Adrenal gland (tissue), 5 donors: ENCODE measurements around the gene MDM1.

Source experiments
- POLR2A ChIP-seq, 2 donors: fragments of 450-650 bp; IDR thresholded peaks; one replicate each; pipeline ENCODE4 v1.6.1; 2017; ENCODE audit warnings: antibody characterized with exemption in 2 of 2, mild to moderate bottlenecking in 2 of 2, moderate library complexity in 1 of 2
- TF ChIP-seq, protein P1 (sequence below), 6 experiments: fragments of 450-650 bp in 4 of 6; fragments of 200-600 bp in 2 of 6; sonication (generic) in 1 of 6; IDR thresholded peaks; 1 replicate in 5 of 6; 2 replicates in 1 of 6; pipeline versions ENCODE4 v1.5.1 to v1.8.0; 2016 to 2021; ENCODE audit warnings: antibody characterized with exemption in 6 of 6, mild to moderate bottlenecking in 2 of 6, moderate library complexity in 1 of 6
- donor health status: DM: no; HTN: no; CAD: no.

DNA sequence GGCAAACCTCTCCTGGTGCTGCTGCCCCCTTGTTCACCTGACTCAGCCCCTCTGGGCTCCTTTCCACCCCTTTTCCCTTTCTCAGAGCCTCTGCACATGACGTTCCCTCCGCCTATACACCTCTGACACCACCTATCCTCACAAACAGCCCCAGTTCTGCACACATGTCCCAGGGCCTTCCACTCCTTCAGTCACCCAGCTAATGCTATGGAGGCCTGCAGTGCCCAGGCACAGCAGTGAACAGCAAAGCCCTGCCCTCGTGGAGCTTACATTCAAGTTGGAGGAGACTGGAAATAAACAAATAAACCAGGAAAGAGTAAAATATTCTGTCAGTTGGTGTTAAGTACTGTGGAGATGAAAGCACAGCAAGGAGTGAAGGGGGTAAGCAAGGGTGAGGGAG, 38.5 kb upstream of the MDM1 start:
- TF ChIP-seq, protein P1, sequence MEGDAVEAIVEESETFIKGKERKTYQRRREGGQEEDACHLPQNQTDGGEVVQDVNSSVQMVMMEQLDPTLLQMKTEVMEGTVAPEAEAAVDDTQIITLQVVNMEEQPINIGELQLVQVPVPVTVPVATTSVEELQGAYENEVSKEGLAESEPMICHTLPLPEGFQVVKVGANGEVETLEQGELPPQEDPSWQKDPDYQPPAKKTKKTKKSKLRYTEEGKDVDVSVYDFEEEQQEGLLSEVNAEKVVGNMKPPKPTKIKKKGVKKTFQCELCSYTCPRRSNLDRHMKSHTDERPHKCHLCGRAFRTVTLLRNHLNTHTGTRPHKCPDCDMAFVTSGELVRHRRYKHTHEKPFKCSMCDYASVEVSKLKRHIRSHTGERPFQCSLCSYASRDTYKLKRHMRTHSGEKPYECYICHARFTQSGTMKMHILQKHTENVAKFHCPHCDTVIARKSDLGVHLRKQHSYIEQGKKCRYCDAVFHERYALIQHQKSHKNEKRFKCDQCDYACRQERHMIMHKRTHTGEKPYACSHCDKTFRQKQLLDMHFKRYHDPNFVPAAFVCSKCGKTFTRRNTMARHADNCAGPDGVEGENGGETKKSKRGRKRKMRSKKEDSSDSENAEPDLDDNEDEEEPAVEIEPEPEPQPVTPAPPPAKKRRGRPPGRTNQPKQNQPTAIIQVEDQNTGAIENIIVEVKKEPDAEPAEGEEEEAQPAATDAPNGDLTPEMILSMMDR (IDR thresholded peaks at IDR 0.05), result no peak
- TF ChIP-seq POLR2A (IDR thresholded peaks at IDR 0.05), result no peak
